ENCODE data around the gene LGALS8.

The LGALS8 gene

DNA sequence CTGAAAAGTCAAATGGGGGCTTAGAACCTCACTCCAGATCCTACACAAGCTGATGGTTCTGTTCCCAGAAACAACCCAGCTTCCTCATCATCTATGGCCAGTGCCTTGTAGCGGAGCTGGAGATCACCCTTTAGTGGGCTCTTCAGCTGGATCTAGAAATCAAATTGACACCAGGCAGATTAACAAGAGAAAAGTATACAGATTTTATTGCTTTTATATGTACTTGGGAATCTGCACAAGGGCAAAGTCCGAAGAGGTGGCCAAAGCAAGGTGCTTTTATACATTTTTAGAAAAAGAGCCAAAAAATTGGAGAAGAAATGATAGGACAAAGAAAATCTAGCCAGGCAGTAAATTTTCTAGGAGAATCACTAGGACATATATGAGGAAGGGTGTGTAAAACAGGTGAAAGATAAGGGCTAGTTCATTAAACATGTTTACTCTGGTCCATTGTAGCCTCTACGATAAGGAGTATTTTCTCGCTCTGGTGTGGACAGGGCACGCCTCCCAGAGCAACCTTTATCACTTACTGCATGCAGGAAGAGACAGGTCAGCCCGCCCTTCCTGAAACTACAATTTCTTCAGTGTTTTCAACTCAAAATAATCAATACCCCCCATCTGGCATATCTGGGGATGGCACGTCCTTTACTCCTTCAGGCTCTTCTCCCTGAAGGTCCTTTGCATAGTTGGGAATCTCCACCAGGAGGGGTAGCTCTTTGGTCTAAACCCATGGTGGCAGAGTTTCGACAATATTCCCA lies 14.0 kb upstream of the LGALS8 start:
- H3K4me1 ChIP-seq (ENCODE audit: control insufficient read depth, insufficient read depth, low read length) = peaks cover 8% of the 10 kb centered on the region
- H3K27me3 ChIP-seq (replicated peaks; ENCODE audit: control insufficient read depth, insufficient read depth, low read length) = peaks cover 2% of the 10 kb centered on the region
- no peaks in the 10 kb centered on the region for H3K36me3 ChIP-seq (ENCODE audit: control insufficient read depth, insufficient read depth, low read length, severe bottlenecking)
- H3K9me3 ChIP-seq (ENCODE audit: control insufficient read depth, low read length) = no peaks in the 10 kb centered on the region
- H3K9ac ChIP-seq (ENCODE audit: low read length) = no peak overlapping the region
- no peak overlapping the region for H3K4me3 ChIP-seq (ENCODE audit: low read length)
- no peak for DNase-seq (ENCODE audit: low read depth)

DNA sequence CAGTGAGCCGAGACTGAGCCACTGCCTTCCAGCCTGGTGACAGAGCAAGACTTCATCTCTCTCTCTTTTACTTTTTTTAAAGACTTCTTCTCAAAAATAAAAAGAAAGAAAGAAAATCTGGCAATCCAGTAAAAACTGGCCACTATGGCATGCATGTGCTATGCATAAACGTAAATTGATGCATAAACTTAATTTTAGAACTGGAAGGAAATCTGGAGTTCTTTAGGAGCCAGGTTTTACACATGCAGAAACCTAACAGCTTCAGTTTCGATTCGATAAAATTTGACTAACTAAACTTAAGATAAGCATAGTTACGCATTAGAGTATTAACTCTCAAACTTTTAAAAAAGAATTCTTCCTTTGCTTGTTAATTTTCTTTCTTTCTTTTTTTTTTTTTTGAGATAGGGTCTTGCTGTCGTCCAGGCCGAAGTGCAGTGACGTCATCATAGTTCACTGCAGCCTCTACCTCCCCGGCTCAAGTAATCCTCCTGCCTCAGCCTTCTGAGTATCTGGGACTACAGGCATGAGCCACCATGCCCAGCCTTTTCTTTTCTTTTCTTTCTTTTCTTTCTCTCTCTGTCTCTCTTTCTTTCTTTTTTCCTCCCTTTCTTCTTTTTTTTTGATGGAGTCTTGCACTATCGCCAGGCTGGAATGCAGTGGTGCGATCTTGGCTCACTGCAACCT lies 11.9 kb upstream of the LGALS8 start:
- DNase-seq (ENCODE audit: low read depth) = no peak
- Histone ChIP-seq H3K9me3 (ENCODE audit: control insufficient read depth, low read length) (no peaks in the 10 kb centered on the region), H3K4me3 (ENCODE audit: low read length) (no peak overlapping the region), H3K36me3 (ENCODE audit: control insufficient read depth, insufficient read depth, low read length, severe bottlenecking) (no peaks in the 10 kb centered on the region), H3K4me1 (ENCODE audit: control insufficient read depth, insufficient read depth, low read length) (peaks cover 8% of the 10 kb centered on the region), H3K27me3 (replicated peaks; ENCODE audit: control insufficient read depth, insufficient read depth, low read length) (peaks cover 2% of the 10 kb centered on the region), H3K9ac (ENCODE audit: low read length) (no peak overlapping the region)

DNA sequence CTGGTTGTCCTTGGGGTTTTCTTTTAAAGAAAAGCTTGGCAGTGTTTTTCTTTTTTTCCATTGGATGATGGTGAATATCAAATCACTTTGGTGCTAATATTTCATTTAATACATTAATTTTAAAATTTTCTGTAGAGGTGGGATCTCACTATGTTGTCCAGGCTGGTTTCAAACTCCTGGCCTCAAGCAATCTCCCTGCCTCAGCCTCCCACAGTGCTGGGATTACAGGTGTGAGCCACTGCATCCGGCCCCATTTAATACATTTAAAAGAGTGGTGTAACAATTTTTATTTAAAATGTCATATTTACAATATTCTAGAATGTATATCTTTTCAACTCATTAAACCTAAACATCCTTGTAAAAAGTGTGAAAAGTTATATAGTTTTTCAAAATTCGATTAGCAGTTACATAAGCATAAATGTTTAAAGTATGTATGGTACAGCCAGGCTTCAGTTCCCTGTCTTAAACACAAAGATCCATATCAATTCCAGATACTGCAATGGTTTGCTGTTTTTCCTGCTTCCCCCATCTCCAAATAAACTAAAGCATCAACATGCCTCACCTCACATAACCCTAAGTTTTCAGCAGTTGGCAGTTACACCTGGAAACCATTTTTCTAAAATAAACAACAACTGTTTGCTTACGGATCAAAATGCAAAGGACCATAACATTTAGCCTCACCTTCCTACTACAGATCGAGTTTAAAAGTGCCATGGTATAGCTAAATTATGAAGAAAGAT lies 8.9 kb upstream of the LGALS8 start:
- no peak overlapping the region for H3K9ac ChIP-seq (ENCODE audit: low read length)
- no peaks in the 10 kb centered on the region for H3K4me1 ChIP-seq (ENCODE audit: control insufficient read depth, insufficient read depth, low read length)
- H3K9me3 ChIP-seq (ENCODE audit: control insufficient read depth, low read length) = no peaks in the 10 kb centered on the region
- DNase-seq (ENCODE audit: low read depth) = no peak
- H3K27me3 ChIP-seq (replicated peaks; ENCODE audit: control insufficient read depth, insufficient read depth, low read length) = peaks cover 2% of the 10 kb centered on the region
- H3K4me3 ChIP-seq (ENCODE audit: low read length) = no peak overlapping the region
- no peaks in the 10 kb centered on the region for H3K36me3 ChIP-seq (ENCODE audit: control insufficient read depth, insufficient read depth, low read length, severe bottlenecking)

DNA sequence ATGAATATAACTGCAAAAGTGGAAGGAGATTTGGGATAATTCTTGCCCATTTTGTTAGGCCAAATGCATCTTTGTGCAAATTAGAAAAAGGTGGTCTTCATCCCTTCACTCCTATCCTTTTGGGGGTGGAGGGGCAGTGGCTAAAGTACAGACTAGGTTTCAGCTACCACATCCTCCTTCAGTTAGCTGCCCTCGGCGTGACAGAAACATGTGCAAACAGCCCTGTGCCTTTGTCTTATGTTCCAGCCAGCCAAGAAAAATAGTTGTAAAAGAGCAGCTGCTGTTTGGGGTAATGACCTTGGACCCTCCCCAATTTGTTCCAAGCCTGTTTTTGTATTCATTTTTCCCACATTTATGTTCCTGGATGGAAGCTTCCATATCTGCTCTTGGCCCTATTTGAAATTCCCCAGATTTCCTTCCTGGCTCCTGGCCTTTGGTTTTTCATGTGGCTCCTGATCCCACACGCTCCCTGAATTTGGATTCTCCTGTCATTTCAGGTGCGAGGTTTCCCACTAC lies 8.3 kb upstream of the LGALS8 start:
- H3K9me3 ChIP-seq (ENCODE audit: control insufficient read depth, low read length) = no peaks in the 10 kb centered on the region
- H3K4me3 ChIP-seq (ENCODE audit: low read length) = no peak overlapping the region
- no peak overlapping the region for H3K9ac ChIP-seq (ENCODE audit: low read length)
- H3K27me3 ChIP-seq (replicated peaks; ENCODE audit: control insufficient read depth, insufficient read depth, low read length) = no peaks in the 10 kb centered on the region
- no peaks in the 10 kb centered on the region for H3K36me3 ChIP-seq (ENCODE audit: control insufficient read depth, insufficient read depth, low read length, severe bottlenecking)
- H3K4me1 ChIP-seq (ENCODE audit: control insufficient read depth, insufficient read depth, low read length) = peaks cover 6% of the 10 kb centered on the region
- no peak for DNase-seq (ENCODE audit: low read depth)

DNA sequence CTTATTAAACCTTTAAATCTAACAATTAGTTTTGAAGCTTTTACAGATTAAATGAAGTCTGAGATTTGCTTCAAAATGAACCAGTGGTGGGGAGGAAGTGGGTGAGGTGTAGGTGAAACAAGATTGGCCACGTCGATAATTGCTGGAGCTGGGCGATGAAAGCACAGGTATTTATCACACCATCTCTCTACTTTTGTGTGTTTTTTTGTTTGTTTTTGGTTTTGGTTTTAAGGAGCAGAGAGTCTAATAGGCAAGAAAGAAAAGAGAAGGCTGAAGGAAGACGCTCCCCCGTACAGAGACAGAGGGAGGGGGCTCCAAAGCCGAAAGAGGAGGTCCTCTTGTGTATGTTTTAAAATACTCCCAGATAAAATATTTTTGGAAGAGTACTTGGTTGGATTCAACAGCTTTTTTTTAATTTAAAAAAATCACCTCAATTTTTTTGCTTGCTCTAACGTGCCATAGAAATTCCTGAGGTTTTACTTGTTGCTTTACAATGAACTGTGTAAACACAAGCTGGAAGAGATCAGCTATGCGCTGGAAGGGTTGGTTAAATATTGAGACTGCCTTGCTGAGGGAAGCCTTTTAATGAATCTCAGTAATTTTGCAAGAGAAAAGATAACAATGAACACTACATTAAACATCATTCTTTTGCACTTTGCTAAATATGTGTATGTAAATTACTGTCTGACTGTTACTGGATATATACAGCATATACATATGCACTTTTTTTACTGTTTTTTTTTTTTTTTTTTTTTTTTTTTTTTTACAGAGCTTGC lies 6.7 kb upstream of the LGALS8 start:
- peaks cover 8% of the 10 kb centered on the region for H3K4me1 ChIP-seq (ENCODE audit: control insufficient read depth, insufficient read depth, low read length)

DNA sequence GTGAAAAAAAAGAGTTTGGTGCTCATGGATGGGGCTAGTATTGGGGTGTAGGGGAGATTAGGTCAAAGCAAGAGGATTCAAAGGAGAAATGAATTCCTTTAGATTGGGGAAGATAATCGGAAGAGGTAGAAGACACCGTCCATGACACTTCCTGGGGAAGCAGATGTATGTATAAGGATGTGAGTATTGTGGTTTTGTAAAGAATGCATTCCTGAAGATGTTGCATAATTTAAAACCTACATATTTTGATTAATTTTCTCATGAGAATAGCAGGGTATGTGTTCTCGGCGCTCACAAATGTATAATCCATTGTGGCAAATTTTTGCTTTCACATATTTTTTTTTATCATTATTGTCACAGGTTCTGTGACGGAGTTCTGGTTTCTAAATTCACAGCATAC lies 5.5 kb upstream of the LGALS8 start:
- H3K36me3 ChIP-seq (ENCODE audit: control insufficient read depth, insufficient read depth, low read length, severe bottlenecking) = no peaks in the 10 kb centered on the region
- H3K27me3 ChIP-seq (replicated peaks; ENCODE audit: control insufficient read depth, insufficient read depth, low read length) = no peaks in the 10 kb centered on the region
- no peaks in the 10 kb centered on the region for H3K9me3 ChIP-seq (ENCODE audit: control insufficient read depth, low read length)
- H3K9ac ChIP-seq (ENCODE audit: low read length) = no peak overlapping the region
- DNase-seq (ENCODE audit: low read depth) = peak; percentile 37
- peaks cover 11% of the 10 kb centered on the region for H3K4me1 ChIP-seq (ENCODE audit: control insufficient read depth, insufficient read depth, low read length)
- no peak overlapping the region for H3K4me3 ChIP-seq (ENCODE audit: low read length)

More for the DNA sequence above, 6.7 kb upstream of the LGALS8 start:
- no peak overlapping the region for H3K9ac ChIP-seq (ENCODE audit: low read length)
- no peak overlapping the region for H3K4me3 ChIP-seq (ENCODE audit: low read length)
- H3K36me3 ChIP-seq (ENCODE audit: control insufficient read depth, insufficient read depth, low read length, severe bottlenecking) = no peaks in the 10 kb centered on the region
- no peaks in the 10 kb centered on the region for H3K9me3 ChIP-seq (ENCODE audit: control insufficient read depth, low read length)
- H3K27me3 ChIP-seq (replicated peaks; ENCODE audit: control insufficient read depth, insufficient read depth, low read length) = no peaks in the 10 kb centered on the region
- DNase-seq (ENCODE audit: low read depth) = peak; percentile 86

DNA sequence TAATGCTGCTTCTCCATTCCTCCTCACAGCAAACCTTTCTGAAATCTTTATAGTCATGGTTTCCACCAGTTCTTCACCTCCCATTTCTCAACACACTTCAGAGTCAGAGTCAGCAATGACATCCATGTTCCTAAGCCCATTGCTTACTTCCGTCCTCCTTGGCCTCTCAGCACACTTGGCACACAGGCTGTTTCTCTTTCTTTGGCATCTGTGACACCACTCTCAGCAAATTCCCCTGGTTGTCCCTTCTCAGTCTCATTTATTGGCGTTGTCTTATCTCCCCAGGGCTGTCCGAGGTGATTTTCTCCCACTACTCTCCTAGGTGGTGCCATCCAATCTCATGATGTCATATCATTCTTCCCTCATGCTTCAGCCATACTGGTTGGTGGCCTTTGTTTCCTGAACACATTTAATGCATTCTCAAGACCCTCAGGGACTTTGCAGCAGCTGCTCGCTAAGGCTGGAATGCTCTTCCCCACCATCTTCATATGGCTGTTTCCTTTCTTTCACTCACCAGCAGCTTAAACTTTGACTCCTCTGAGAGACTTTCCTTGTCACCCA lies 3.3 kb upstream of the LGALS8 start:
- Histone ChIP-seq H3K27me3 (replicated peaks; ENCODE audit: control insufficient read depth, insufficient read depth, low read length) (no peaks in the 10 kb centered on the region), H3K9me3 (ENCODE audit: control insufficient read depth, low read length) (no peaks in the 10 kb centered on the region), H3K36me3 (ENCODE audit: control insufficient read depth, insufficient read depth, low read length, severe bottlenecking) (no peaks in the 10 kb centered on the region), H3K4me1 (ENCODE audit: control insufficient read depth, insufficient read depth, low read length) (peaks cover 18% of the 10 kb centered on the region), H3K9ac (ENCODE audit: low read length) (no peak overlapping the region), H3K4me3 (ENCODE audit: low read length) (no peak overlapping the region)
- no peak for DNase-seq (ENCODE audit: low read depth)

DNA sequence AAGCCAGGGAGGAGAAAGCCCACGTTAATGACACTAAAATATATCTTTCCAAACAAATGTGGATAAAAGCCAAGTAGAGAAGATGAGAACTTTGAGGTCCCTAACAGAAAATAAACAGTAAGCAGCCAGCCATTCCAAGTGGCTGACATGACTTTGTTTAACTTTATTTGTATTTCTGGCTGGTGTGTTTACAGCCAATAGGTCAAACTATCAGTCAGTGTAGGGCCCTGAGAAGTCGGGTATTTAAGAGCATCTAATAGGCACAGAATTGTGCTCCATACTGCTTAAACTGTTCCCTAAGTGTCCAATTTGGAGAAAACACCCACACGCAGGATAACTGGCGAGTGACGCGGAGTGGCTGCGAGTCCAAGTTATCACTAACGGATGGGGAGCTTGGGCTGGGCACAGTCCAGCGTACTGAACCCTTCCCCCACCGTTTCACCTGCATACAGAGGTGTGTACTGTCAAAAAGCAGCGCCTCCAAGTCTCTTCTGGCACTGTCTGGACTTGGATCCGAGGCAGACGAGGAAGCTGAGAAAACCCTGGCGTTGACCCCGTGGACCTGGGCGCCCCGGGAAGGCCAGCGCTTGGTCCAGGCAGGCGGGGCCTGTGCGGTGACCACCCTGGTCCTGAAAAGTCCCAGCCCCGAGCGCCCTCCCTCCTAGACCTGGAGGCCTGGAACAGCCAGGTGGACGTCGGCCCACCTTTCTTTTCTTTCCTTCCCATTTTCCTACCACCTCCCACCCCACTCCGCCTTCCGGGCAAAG lies 662 bp upstream of the LGALS8 start:
- Histone ChIP-seq H3K9me3 (ENCODE audit: control insufficient read depth, low read length) (no peaks in the 10 kb centered on the region), H3K9ac (ENCODE audit: low read length) (peak overlapping the region; percentile 89), H3K4me3 (ENCODE audit: low read length) (peak overlapping the region; percentile 89), H3K27me3 (replicated peaks; ENCODE audit: control insufficient read depth, insufficient read depth, low read length) (no peaks in the 10 kb centered on the region), H3K36me3 (ENCODE audit: control insufficient read depth, insufficient read depth, low read length, severe bottlenecking) (peaks cover 17% of the 10 kb centered on the region), H3K4me1 (ENCODE audit: control insufficient read depth, insufficient read depth, low read length) (peaks cover 18% of the 10 kb centered on the region)
- peak; percentile 17 for DNase-seq (ENCODE audit: low read depth)

DNA sequence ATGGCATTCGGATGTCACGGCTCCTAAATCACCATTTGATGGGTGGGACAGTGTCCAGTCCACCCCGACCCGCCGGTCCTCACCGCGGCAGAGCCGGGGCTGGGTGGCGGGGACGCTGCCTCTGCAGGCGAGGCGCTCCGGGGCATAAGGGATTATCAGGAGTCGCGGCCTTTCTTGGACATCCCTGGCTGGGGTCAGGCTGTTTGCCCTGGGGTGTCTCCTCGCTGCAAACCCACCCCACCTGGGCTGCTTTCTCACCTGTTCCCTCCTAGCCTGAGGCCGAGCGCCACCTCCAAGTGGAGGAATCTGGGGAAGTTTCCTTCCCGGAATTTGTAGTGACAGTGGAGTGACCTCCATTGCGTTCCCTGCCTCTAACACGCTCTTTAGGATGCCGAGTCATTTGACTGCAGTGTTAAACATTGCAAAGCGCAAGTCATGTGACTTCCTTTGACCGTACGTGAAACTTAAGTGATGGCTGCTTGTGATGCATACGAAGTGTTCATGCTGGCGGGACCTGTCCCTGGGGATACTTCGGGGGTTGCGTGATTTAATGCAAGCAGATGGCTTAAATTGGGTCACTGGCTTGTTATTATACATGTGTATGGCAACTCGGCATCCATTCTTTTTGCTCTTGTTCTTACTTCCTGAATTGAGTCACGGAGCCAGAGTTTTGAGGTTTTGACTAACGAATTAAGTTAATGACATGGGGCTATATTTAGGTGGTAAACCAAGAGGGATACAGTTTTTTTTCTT lies 536 bp downstream of the LGALS8 start:
- DNase-seq (ENCODE audit: low read depth) = peak; percentile 92

DNA sequence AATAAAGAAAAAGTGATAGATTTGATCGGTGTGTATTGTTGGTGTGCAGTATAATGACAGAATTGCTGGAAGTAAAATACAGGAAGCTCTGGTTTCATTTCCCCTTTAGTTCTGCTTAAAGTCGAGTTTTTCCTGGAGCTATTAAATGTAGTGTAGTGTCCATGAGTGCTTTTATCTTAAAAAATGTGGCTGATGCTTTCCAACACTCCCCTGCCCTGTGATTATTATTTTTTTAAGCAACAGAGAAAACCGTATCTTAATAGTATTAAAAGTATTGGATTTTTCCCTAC lies 1.1 kb downstream of the LGALS8 start:
- no peak for DNase-seq (ENCODE audit: low read depth)
- peak overlapping the region; percentile 89 for H3K4me3 ChIP-seq (ENCODE audit: low read length)
- peaks cover 17% of the 10 kb centered on the region for H3K36me3 ChIP-seq (ENCODE audit: control insufficient read depth, insufficient read depth, low read length, severe bottlenecking)
- no peaks in the 10 kb centered on the region for H3K9me3 ChIP-seq (ENCODE audit: control insufficient read depth, low read length)
- peaks cover 18% of the 10 kb centered on the region for H3K4me1 ChIP-seq (ENCODE audit: control insufficient read depth, insufficient read depth, low read length)
- H3K9ac ChIP-seq (ENCODE audit: low read length) = peak overlapping the region; percentile 89
- H3K27me3 ChIP-seq (replicated peaks; ENCODE audit: control insufficient read depth, insufficient read depth, low read length) = no peaks in the 10 kb centered on the region

More for the DNA sequence above, 536 bp downstream of the LGALS8 start:
- Histone ChIP-seq H3K4me1 (ENCODE audit: control insufficient read depth, insufficient read depth, low read length) (peaks cover 18% of the 10 kb centered on the region), H3K9ac (ENCODE audit: low read length) (peak overlapping the region; percentile 89), H3K9me3 (ENCODE audit: control insufficient read depth, low read length) (no peaks in the 10 kb centered on the region), H3K36me3 (ENCODE audit: control insufficient read depth, insufficient read depth, low read length, severe bottlenecking) (peaks cover 17% of the 10 kb centered on the region), H3K4me3 (ENCODE audit: low read length) (peak overlapping the region; percentile 89), H3K27me3 (replicated peaks; ENCODE audit: control insufficient read depth, insufficient read depth, low read length) (no peaks in the 10 kb centered on the region)

Data from adipocyte (in vitro differentiated cells).